Prostate gland (tissue), 2 donors: ENCODE data around the gene MT1F. TPM values are rescaled to one million over a fixed set of nuclear protein-coding genes. Genes with fewer than 3 reads are reported as not detected.
A peak's percentile ranks its signal among the peaks of the same experiment; 100 is the strongest.

ENCODE experiments used
- DNase-seq: peaks from one replicate; pipeline ENCODE4 v3.0.0-alpha.2; 2019; ENCODE audit warnings: low spot score
- H3K27ac ChIP-seq, 2 donors: fragments of 200-600 bp; sonication (generic); 2 replicates each; pipeline ENCODE4 v1.5.1; 2017 to 2019
- H3K27me3 ChIP-seq: fragments of 200-600 bp; sonication (generic); replicated peaks from 2 replicates; pipeline ENCODE4 v1.5.1; 2019; ENCODE audit not compliant: insufficient read depth
- H3K36me3 ChIP-seq, 2 donors: fragments of 200-600 bp; sonication (generic); 1 replicate in 1 of 2; 2 replicates in 1 of 2; pipeline versions ENCODE4 v1.5.1 to v1.8.1; 2017 to 2019
- H3K4me1 ChIP-seq: fragments of 200-600 bp; sonication (generic); replicated peaks from 2 replicates; pipeline ENCODE4 v1.5.1; 2019
- H3K4me3 ChIP-seq, 2 donors: fragments of 200-600 bp; sonication (generic); 2 replicates each; pipeline ENCODE4 v1.5.1; 2017 to 2019
- H3K9me3 ChIP-seq: fragments of 200-600 bp; sonication (generic); 2 replicates; pipeline ENCODE4 v1.5.1; 2017
- POLR2A ChIP-seq: fragments of 450-650 bp; IDR thresholded peaks from one replicate; pipeline ENCODE4 v1.6.1; 2016; ENCODE audit warnings: antibody characterized with exemption, mild to moderate bottlenecking
- POLR2AphosphoS5 ChIP-seq: sonication (generic); formaldehyde crosslinking; IDR thresholded peaks from one replicate; pipeline ENCODE4 v1.6.1; 2017; ENCODE audit warnings: antibody characterized with exemption
- WGBS: methylation state at CpG from one replicate; pipeline ENCODE4 v1.1.5; 2018; 5-methylcytosine and 5-hydroxymethylcytosine counted together
- intact Hi-C: fragments of 100-400 bp; cut with DNase I; formaldehyde crosslinking; loops from one replicate; pipeline ENCODE4 v1.14.2; 2022
- total RNA-seq, 2 donors: library from RNA; depleted of rRNA; stranded (reverse); fragments of >200 nt; gene quantifications; one replicate each; pipeline ENCODE4 v1.1.0, GENCODE V29; 2016
- TF ChIP-seq, protein P1 (sequence below), 4 experiments: fragments of 200-600 bp in 2 of 4; fragments of 450-650 bp in 2 of 4; sonication (generic) in 2 of 4; IDR thresholded peaks; 1 replicate in 3 of 4; 2 replicates in 1 of 4; pipeline ENCODE4 v1.5.1; 2016 to 2019; ENCODE audit warnings: antibody characterized with exemption in 4 of 4, mild to moderate bottlenecking in 2 of 4, moderate library complexity in 2 of 4

MT1F gene
- total RNA-seq, 2 donors from 2014 or later, result 18.5 to 37.3 TPM

DNA sequence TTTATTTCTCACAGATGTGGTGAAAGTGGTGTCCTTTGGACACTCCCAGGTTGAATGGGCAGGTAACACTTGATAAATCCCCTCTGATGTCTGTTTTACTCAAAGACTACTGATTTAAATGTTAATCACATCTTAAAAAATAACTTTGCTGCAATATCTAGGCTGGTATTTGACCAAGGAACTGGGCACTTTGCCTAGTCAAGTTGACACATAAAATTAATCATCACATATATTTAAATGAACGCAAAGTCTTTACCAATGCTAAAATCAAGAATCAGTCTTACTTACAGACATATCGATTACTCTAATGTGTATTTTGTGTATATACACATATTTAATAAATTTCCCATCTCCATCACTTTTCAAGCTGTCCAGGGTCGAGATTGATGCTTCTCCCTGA, 42.4 kb upstream of the MT1F start:
- Histone ChIP-seq H3K4me1 (peaks cover 1% of the 10 kb centered on the region), H3K4me3 (no peak overlapping the region), H3K27me3 (no peaks in the 10 kb centered on the region), H3K9me3 (no peaks in the 10 kb centered on the region), H3K27ac (no peak overlapping the region), H3K36me3 (no peaks in the 10 kb centered on the region)
- TF ChIP-seq POLR2A (no peak), POLR2AphosphoS5 (no peak)
- TF ChIP-seq, protein P1, sequence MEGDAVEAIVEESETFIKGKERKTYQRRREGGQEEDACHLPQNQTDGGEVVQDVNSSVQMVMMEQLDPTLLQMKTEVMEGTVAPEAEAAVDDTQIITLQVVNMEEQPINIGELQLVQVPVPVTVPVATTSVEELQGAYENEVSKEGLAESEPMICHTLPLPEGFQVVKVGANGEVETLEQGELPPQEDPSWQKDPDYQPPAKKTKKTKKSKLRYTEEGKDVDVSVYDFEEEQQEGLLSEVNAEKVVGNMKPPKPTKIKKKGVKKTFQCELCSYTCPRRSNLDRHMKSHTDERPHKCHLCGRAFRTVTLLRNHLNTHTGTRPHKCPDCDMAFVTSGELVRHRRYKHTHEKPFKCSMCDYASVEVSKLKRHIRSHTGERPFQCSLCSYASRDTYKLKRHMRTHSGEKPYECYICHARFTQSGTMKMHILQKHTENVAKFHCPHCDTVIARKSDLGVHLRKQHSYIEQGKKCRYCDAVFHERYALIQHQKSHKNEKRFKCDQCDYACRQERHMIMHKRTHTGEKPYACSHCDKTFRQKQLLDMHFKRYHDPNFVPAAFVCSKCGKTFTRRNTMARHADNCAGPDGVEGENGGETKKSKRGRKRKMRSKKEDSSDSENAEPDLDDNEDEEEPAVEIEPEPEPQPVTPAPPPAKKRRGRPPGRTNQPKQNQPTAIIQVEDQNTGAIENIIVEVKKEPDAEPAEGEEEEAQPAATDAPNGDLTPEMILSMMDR (IDR thresholded peaks at IDR 0.05), result no peak
- intact Hi-C loops, result no loop called here
- 93% methylated on average over 3 of the region's 3 CpGs for WGBS
- no peak for DNase-seq

DNA sequence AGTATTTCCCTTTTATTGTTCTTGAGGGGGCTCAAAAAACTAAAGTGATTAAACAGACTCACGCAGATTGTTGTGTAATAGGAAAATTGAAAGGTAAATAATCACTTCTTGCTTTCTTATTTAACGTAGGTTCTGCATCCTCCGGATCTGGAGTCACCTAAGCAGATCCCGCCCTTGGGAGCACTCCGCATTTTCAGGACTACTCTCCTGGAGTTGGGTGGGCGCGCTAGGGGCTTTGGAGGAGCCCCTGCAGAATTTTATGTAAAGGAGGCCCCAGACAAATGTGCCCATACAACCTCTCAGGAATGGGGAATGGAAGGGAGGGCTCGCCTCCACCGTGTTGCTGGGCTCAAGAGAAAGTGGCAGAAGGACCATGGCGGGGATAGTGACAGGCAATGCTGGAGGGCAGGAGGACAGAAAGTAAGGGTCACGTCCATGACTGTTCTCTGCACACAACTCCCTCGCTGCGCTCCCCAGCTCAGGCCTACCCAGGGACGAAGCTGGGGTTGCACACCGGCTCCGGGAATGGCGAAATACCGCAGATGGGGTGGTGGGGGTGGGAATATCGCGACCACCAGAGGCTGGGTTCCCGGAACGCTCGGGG, 41.0 kb upstream of the MT1F start:
- TF ChIP-seq, protein P1 (IDR thresholded peaks at IDR 0.05), result no peak
- TF ChIP-seq POLR2A, result no peak
- no peak for TF ChIP-seq POLR2AphosphoS5
- no peaks in the 10 kb centered on the region for H3K36me3 ChIP-seq
- H3K27ac ChIP-seq, result peak overlapping the region in 1 of 2 donors; percentile 29
- no peaks in the 10 kb centered on the region for H3K27me3 ChIP-seq
- peak overlapping the region; percentile 3 to 31 for H3K4me3 ChIP-seq
- WGBS, result 60% methylated on average over 23 of the region's 23 CpGs
- H3K4me1 ChIP-seq, result no peaks in the 10 kb centered on the region
- H3K9me3 ChIP-seq, result no peaks in the 10 kb centered on the region
- no peak for DNase-seq
- intact Hi-C loops, result no loop called here

DNA sequence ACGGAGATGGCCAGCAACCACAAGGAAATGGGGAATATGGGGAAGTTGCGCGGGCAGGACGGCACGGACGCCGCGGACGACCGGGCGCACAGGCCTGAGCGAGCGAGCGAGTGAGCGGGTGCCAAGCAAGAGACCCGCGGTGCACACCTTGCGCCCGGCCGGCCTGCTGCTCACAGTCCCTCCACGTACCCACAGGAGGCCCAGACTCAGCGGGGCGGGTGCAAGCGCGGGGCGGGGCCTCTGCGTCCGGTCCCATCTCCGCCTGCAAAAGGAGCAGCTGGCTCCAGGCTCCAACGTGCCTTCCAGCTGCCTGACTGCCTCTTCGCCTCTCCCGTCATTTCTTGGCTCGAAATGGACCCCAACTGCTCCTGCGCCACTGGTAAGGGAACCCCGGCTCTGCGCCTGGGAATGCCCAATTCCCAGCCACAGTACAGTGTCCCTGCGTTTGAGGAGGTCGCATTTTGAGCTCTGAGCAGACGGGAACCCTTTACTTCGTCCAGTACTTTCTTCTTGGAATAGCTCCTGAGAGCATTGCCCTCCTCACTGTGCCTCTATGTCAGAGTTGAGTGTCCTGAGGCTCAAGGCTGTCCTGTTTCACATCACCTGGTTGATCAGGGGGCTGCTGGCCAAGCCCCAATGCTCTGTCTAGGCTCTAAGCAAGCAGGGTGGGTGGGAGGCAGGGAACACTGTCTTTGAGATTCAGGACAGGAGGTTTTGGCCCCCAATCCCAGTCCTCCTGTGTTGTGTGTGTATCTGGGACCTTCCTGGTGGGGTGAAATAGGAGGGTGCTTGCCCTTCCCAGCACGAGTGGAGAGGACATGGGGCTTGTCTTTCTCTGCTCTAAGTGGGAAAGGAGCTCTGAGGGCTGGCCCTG, 40.3 kb upstream of the MT1F start:
- no peaks in the 10 kb centered on the region for H3K9me3 ChIP-seq
- peak overlapping the region; percentile 29 to 34 for H3K27ac ChIP-seq
- WGBS, result 4% methylated on average over 32 of the region's 41 CpGs
- H3K36me3 ChIP-seq, result no peaks in the 10 kb centered on the region
- intact Hi-C loops, result no loop called here
- TF ChIP-seq POLR2AphosphoS5 (peak; percentile 40), POLR2A (peak; percentile 41)
- TF ChIP-seq, protein P1 (IDR thresholded peaks at IDR 0.05), result no peak
- DNase-seq, result peak; percentile 71
- peak overlapping the region; percentile 3 to 31 for H3K4me3 ChIP-seq
- no peaks in the 10 kb centered on the region for H3K4me1 ChIP-seq
- no peaks in the 10 kb centered on the region for H3K27me3 ChIP-seq

DNA sequence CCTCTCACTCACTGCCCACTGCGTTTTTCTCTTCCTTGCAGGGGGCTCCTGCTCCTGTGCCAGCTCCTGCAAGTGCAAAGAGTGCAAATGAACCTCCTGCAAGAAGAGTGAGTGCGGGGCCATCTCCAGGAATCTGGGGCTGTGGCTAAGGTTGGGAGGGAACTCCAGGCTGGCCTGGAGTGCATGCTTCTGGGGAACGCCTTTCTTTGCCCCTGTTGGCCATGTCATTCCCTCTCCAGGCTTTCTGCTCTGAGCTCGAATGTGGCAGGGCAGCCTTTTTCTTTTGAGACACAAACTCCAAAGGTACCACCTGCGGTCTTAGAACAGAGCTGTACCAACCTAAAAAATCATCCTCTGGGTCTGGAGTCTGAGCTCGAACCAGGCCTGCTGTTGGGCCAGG, 39.6 kb upstream of the MT1F start:
- WGBS, result 82% methylated on average over 6 of the region's 6 CpGs
- Histone ChIP-seq H3K4me3 (peak overlapping the region in 1 of 2 donors; percentile 31), H3K27ac (no peak overlapping the region), H3K4me1 (no peaks in the 10 kb centered on the region), H3K27me3 (no peaks in the 10 kb centered on the region), H3K9me3 (no peaks in the 10 kb centered on the region), H3K36me3 (no peaks in the 10 kb centered on the region)
- TF ChIP-seq, protein P1 (IDR thresholded peaks at IDR 0.05), result no peak
- TF ChIP-seq POLR2AphosphoS5 (no peak), POLR2A (no peak)
- intact Hi-C loops, result no loop called here
- DNase-seq, result no peak
